ENCODE results near the gene PGRMC2.
"Not testable (repeated sequence)": the region's sequence is repeated elsewhere in the genome, so short reads cannot be mapped to it uniquely, and the experiment has no call there.

The PGRMC2 gene

DNA sequence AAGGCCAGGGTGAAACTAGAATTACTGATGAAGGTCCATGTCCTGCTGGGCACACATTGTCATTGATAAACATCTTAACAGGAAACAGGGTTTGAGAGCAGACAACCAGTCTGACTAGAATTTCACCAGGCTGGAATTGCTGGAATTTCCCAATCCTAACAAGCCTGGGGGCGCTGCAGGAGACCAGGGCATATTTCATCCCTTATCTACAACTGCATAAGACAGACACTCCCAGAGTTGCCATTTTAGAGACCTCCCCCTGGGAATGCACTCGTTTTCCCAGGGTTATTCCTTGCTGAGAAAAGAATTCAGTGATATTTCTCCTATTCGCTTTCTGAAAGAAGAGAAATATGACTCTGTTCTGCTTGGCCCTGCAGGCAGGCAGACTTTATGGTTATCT lies 22.1 kb downstream of the PGRMC2 start:
- not testable (repeated sequence) for DNase-seq

DNA sequence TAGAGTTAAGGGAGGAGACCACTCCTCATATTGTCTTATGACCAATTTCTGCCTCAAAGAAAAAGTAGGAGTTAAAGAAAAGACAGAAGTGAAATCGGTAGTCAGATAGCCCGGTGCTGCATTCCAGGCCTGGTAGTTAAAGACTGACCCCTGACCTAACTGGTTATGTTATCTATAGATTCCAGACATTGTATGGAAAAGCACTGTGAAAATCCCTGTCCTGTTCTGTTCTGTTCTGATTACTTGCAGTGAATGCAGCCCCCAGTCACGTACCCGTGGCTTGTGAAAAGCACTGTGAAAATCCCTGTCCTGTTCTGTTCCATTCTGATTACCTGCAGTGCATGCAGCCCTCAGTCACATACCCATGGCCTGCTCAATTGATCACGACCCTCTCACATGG lies 27.7 kb downstream of the PGRMC2 start:
- not testable (repeated sequence) for DNase-seq

DNA sequence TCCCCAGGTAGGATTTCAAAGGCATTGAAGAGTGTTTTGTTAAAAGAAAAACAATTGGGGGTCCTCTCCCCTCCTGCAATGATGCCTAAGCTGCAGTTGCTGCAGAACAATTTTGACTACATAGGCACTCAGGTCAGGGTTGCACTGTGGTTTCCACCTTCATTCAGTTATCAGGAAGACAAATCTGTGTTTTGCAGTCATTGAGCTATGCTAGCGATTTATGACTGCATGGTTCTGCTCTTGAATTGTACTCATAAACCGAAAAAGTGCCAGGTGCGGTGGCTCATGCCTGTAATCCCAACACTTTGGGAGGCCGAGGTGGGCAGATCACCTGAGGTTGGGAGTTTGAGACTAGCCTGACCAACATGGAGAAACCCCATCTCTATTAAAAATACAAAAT lies 29.4 kb downstream of the PGRMC2 start:
- DNase-seq = not testable (repeated sequence)

DNA sequence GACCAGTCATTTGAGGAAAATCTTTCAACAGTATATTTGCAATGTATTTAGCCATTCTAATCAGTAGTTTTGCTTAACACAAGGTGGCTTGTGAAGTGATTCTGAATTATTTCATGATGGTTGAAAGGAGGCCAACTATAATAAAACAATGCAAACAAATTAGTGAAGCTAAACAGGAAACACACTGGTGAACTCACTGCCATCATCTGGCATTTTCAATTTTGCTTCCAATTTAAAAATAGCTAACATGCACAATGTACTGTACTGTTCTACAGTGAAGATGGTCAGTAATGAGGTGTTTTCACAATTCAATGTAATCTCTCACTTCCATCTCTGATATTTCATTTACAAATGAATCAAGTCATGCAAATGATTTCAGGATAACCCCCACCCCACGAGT lies 31.1 kb downstream of the PGRMC2 start:
- DNase-seq = no peak

DNA sequence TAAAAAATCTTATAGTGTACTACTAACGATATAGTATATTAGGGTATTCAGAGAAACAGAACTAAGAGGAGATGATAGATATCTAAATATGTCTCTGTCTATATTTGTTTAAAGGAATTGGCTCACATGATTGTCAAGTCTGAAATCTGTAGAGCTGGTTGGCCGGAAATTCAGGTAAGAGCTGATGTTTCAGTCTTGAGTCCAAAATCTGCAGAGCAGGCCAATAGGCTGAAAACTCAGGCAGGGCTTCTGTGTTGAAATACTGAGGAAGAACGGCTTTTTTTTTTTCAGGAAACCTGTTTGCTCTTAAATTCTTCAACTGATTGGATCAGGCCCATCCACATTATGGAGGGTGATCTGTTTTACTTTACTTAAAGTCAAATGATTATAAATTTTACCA lies 31.7 kb downstream of the PGRMC2 start:
- no peak for DNase-seq

DNA sequence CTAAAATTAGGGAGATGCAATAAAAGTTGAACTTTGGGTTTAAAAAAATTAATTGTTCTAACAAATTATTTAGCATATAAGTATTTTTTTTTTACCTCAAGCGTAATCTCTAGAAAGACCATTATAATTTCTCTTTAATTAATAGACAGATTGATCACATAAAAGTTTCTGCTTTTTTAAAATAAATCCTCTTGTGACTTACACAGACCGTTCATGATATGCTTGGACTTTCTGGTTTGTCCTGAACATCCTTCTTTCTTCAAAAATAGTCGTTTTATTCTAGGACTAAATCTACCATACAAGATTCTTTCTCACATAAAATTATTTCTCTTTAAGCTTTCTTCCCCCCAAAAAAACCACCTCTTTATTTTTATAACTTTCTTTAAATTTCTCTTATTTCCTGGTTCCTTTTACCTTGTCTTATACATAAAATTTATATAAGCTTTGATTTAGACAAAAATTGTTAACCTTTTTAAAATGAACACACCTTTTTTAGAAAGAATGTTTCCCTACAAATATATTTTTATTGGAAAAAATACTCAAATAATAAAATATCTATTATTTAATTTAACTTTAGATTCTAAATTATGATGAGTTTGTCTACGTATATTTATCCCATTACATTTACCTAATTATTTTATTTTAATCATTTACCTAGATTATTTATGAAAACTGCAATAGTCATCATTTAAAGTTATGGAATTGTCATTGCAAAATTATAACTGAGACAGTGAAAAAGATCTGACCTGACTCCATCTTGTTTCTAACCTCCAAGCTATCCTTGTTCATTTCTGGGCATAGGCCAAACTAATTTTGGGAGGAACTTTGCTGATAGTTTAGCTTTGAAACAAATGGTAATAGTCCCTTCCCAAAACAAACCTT lies 37.6 kb downstream of the PGRMC2 start:
- DNase-seq = no peak

DNA sequence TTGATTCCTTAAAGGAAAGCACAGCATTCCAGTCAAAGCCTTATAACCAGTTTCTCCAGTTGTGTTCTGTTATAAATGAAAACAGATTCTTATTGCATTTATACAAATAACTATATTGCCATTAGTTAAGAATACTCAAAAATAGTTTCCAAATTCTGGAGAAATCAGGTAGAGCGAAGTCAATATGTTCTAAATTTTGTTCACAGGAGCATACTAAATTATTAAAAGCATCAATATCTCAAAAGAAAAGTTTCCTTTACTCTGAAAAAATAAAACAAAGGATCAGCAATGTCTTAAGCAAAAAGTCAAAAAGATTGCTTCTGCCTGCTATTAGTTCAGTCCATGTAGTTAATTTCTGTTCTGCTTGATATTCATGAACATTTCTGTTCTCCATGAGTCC lies 39.7 kb downstream of the PGRMC2 start:
- DNase-seq = no peak

DNA sequence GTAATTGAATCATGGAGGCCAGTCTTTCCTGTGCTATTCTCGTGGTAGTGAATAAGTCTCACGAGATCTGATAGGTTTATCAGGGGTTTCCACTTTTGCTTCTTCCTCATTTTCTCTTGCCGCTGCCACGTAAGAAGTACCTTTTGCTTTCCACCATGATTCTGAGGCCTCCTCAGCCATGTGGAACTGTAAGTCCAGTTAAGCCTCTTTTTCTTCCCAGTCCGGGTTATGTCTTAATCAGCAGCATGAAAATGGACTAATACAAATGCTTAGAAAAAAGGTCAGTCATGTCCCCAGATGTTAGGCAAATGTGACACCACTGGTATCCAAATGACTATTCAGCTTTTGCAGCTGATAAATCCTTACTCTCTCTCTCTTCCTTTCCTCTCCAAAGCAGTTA lies 42.2 kb downstream of the PGRMC2 start:
- not testable (repeated sequence) for DNase-seq

DNA sequence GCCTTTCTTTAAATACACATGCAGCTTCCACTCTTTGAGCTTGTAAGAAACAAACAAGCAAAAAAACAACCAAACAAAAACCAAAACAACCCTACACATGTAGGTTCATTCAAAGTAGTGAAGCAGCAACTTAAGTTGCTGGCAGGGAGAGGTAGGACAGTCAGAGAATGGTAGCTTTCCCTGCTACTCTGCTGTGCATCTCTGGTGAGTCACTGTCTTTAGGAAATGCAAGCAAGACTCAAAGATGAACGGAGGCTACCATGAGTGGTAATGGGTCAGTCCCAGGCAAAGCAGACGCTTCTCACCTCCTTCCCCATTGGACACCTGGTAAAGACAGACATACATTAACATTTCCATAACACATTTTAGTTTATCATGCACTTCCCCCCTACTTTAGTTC lies 43.2 kb downstream of the PGRMC2 start:
- no peak for DNase-seq

DNA sequence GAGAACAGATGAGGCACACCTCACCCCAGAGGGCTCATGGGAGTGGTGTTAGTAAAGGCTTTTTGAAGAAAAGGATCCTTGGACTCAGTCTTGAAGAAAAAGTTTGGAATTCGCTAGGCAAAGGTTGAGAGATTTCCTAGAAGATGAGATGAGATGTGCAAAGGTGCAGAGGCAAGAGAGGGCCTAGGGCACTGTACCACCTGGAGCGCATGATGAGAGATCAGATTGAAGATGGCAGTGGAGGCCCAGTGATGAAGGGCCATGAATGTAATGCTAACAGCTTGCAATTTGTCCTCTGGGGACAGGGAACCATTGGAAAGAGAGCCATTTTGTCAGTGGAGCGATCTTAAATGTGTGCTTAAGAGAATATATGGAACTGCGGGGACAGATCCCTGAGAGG lies 45.0 kb downstream of the PGRMC2 start:
- no peak for DNase-seq

DNA sequence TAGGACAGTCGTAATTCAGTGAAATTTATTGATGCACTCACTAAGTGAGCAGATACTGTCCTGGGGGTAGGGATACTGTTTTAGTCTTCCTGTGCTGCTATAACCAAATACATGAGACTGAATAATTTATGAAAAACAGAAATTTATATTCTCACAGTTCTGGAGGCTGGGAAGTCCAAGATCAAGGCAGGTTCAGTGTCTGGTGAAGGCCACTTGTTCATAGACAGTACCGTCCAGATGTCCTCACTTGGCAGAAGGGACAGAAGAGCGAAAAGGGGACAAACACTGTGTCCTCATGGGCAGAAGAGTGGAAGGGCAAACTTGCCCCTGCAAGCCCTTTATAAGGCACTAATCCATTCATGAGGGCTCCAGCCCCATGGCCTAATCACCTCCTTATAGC lies 45.6 kb downstream of the PGRMC2 start:
- no peak for DNase-seq

DNA sequence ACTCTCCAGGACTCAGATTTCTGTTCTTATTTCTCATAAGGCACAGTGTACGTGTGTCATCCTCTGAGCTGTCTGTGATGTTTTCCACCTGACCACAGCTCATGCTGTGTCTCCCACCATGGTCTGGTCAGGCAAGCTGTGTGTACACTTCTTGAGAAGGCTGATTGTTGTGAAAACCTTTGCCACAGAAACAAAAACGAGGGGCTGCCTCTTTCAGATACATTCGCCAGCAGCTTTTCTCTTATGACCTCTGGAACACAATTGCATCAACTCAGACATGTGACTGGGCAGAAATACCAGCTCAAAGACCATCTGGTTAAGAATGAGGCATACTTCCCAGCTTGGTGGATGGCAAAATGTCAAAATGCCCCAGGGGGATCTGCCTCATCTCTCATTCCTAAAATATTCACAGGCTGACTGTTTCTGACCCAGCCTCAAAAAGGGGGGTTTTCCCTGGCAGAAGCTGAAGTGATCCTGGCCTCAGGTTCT lies 46.1 kb downstream of the PGRMC2 start:
- DNase-seq = no peak

DNA sequence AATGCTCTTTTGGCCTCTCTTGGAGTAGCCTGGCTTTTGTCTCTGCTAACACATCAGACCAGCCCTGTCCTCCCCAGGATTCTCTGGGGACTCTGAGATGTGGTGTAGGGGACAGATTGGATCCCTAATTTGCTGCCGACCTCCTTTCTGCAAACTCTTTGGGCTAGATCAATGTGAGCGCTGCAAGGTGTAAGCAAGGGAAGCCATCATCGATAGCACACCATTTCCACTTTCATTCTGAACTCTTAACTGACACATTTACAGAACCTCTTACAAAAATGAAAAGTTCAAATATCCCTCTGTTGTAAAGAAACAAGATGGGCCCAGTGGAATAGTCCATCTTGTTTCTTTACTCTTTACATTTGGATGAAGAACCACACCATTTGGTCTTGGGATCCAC lies 46.6 kb downstream of the PGRMC2 start:
- no peak for DNase-seq

DNA sequence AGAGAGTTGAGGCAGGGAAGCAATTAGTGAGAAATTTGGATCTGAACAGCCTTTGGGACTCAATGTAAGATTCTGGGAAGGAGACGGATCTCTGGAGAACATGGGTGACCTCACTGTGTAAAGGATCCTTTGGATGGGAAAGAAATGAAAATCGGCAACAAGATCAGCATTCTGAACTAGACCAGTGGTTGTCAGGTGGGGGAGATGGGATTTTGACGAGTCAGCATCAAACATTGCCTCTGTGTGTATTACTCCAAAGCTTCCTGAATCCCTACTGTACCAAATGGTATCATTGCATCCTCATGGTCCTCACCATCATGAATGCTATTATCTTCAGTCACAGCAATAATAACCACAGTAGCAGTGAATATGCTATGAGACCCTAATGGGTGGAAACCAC lies 52.8 kb downstream of the PGRMC2 start:
- DNase-seq = no peak

DNA sequence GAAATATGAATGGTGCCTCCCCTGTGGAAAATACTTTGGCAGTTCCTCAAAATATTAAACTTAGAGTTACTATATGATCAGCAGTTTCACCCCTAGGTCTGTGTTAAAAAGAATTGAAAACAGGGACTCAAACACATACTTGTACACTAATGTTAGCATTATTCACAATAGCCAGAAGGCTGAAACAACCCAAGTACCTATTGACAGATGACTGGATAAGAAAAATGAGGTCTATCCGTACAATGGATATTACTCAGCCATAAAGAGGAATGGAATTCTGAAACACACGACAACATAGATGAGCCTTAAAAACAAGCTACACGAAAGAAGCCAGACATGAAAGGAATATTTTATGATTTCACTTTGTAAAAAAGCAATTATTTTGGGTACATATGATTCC lies 54.9 kb downstream of the PGRMC2 start:
- no peak for DNase-seq

DNA sequence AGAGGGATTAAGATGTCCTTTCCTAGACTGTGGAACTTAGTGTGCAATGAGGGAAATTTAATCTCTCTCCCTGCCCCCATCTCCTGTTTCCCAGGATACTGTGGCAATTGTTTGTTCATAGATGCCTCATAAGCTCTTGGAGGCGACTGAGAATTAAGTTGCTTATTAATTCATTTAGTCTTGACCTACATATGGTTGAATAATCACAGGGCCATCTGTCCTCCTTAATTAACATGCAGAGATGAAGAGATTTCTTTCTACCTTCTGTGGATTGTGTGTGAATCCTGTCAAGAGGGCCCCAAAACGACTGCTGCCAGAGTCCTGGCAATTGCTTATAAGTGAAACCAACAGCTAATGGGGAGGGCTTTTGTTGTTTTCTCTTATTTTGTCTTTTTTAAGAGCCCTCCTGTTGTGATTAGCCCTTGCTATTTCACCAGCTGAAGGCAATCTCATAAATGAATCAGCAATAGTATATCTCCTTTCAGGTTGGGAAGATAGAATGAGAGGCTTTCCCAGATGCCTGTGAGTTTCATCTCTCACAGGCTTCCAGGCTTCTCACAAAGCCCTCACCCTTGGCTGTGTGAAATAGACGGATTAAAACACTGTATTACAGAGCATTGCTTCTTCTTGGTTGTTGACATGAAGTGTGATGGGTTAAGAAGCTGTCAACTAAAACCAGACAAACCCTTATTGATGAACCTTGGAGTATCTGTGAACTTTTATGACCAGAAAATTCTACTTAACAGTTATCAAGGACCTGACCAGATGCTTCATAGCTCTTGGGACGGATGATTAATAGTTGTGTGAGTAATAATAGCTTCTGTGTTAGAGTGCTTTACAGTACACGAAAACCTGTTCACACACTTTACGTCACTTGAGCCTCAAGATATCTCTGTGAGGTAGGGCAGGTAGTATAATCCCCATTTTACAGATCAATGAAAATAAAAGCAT lies 58.5 kb downstream of the PGRMC2 start:
- no peak for DNase-seq

DNA sequence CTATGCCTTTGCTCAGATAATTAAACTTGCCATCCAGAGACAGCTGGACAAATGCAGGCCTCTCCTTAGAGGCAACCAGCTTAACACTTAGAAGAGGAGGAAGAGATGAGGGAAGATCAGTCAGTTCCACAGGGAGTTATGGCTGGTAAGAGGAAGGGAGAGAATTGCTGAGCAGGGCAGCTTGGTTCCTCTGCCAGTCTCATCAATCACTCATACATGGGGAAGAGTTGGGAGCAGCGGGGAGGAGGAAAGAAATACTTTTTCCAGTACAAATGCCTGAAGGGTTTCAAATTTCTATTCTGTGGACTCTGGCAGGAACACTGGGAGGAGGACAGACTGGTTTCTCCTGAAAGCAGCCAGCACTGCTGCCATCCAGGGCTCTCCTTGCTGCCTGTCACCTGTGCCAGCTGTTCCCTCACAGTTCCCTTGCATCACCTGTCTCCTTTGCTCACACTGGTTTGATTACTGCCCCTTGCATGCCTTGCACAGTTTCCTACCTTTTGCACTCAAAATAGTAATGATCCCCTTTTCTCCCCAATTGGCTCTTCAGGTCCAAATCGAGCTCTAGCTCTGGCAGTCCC lies 59.5 kb downstream of the PGRMC2 start:
- no peak for DNase-seq

DNA sequence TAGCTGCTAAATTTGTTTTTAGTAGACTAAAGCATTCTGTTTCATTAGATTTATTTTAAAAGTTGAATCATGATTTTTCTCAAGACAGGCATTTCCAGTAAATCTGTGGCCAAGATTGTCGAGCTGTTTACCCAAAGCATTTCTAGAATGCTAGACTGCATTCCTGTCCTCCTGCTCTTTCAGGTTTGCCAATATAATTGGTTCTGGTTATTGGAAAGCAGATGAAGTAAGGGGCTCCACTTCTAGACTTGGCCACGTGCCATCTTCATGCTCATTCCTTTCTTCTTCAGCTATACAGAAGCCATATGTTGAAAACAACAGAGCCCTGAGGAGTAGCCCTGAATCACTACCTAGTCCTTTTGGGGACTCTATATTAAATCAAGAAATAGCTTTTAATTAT lies 62.5 kb downstream of the PGRMC2 start:
- no peak for DNase-seq

DNA sequence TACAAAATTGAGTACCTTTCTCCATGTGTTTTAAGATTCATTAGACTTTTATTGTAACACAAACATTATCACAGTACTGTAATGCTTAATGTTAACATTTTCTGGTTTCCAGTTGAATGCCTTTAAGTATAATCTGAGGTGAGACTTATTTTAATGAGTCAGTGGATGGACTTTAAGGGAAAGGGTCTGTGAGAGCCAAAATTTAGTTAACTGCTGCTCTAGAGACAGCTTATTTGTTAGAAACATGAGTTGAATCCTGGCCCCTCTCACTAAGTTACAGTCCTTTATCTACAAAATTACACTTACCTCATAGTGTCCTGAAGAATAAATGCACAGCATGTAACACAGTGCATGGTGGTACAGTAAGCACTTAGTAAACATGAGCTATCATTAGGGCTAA lies 66.0 kb downstream of the PGRMC2 start:
- DNase-seq = no peak

DNA sequence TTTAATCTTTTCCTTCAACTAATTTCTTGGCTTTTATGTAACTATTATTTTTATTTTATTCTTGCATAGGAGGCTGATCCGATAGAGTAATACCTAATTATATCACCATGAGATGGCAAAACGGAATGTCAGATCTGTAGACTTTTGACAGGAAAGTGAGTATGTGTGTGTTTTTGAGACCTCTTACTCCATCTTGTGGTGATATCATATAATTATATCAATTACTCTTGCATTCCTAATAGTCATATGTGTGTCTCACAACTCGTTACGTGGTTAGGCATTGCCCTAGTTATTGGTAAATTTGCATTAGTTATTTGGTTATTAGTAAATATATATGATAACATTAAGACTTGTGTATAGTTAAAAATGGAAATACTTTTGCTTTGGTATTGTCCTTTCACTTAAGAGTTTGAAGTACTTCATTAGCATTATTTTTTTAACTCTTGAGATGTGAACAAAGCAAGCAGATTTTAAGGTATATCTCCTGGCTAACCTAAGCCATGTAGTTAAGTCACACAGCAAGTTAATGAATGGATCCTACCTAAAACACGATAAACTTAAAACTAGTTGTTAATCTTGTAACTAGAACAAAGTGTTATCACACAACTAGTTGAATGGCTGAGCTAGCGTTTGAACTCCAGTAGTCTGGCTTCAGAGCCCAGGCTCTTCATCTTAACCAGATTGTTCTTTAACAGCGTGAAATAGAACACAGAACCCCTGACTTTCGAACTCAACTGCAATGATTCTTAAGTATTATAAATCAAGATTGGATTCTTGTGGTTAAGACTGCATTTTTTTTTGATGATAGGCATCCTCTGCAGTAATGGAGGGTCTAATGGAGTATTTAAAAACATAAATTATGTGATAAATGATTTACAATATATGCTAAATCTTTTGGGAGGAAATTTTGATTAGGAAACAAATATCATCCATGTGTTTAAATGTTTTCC lies 67.1 kb downstream of the PGRMC2 start:
- DNase-seq = no peak
